Thoracic aorta endothelial cell (primary cell): ENCODE measurements around the gene CASP9. TPM values are rescaled to one million over a fixed set of nuclear protein-coding genes. Genes with fewer than 3 reads are reported as not detected.

Experiments used
- small RNA-seq: library from RNA; depleted of rRNA; stranded (forward); fragments of <200 nt; gene quantifications from one replicate; pipeline ENCODE3, GENCODE V24; 2012
- total RNA-seq: library from RNA; depleted of rRNA; stranded (reverse); fragments of >200 nt; gene quantifications from 2 replicates; pipeline ENCODE4 v1.2.3, GENCODE V29; 2012

Gene CASP9
- 4.8 and 6.0 TPM in 2 replicates for total RNA-seq

GRCh38 chr1:15524021-15524282, at the start of gene CASP9:
CASP9 (minus strand) TSS chr1:15524215; CDS start chr1:15524200, 15 bp downstream.

GRCh38 chr1:15526490-15527339, 2.7 kb upstream of the CASP9 start, which contains the start of gene DNAJC16:
DNAJC16 (plus strand) TSS chr1:15526848; CDS start chr1:15529106, 2,258 bp downstream.

GRCh38 chr1:15475752-15476314, 48.2 kb downstream of the CASP9 start, which contains the start of gene CELA2B:
CELA2B (plus strand) TSS chr1:15476104; CDS start chr1:15476126, 22 bp downstream.

GRCh38 chr1:15456313-15456954, 67.6 kb downstream of the CASP9 start, which contains the start of gene CELA2A:
CELA2A (plus strand) TSS chr1:15456732; CDS start chr1:15456754, 22 bp downstream.

Small RNA genes lying within 50 kb of the gene (small RNA-seq; reads per million reads assigned to genes)
- 2.5 reads per million, percentile 58 among the genes with 10 or more reads in this experiment for gene SCARNA21B

Other genes starting within 250 kb of the CASP9 start
- gene EFHD2, start 114.3 kb downstream of the CASP9 start, total RNA-seq: 78.7 and 102 TPM in 2 replicates
- gene CTRC, start 85.8 kb downstream of the CASP9 start, total RNA-seq: not detected in 2 replicates
- not detected in 2 replicates for gene CELA2A, start 67.5 kb downstream of the CASP9 start, total RNA-seq
- gene CELA2B, start 48.1 kb downstream of the CASP9 start, total RNA-seq: not detected in 2 replicates
- gene DNAJC16, start 2.6 kb upstream of the CASP9 start, total RNA-seq: 23.8 and 25.9 TPM in 2 replicates
- 0.93 and 2.3 TPM in 2 replicates for gene AGMAT, start 60.8 kb upstream of the CASP9 start, total RNA-seq
- 35.0 and 38.3 TPM in 2 replicates for gene DDI2, start 93.2 kb upstream of the CASP9 start, total RNA-seq
- 48.7 and 58.4 TPM in 2 replicates for gene PLEKHM2, start 160.1 kb upstream of the CASP9 start, total RNA-seq
- gene SLC25A34, start 212.0 kb upstream of the CASP9 start, total RNA-seq: 0.13 and 0.22 TPM in 2 replicates
- gene TMEM82, start 218.3 kb upstream of the CASP9 start, total RNA-seq: not detected in 2 replicates
- gene FBLIM1, start 234.6 kb upstream of the CASP9 start, total RNA-seq: 410 and 466 TPM in 2 replicates